AG20443 (cell line): ENCODE results near the gene AVPR1B.

Experiments used
- DNase-seq: peaks from one replicate; pipeline ENCODE4 v3.0.0; 2012; ENCODE audit warnings: low spot score, mixed read lengths

The AVPR1B gene, protein sequence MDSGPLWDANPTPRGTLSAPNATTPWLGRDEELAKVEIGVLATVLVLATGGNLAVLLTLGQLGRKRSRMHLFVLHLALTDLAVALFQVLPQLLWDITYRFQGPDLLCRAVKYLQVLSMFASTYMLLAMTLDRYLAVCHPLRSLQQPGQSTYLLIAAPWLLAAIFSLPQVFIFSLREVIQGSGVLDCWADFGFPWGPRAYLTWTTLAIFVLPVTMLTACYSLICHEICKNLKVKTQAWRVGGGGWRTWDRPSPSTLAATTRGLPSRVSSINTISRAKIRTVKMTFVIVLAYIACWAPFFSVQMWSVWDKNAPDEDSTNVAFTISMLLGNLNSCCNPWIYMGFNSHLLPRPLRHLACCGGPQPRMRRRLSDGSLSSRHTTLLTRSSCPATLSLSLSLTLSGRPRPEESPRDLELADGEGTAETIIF

DNA sequence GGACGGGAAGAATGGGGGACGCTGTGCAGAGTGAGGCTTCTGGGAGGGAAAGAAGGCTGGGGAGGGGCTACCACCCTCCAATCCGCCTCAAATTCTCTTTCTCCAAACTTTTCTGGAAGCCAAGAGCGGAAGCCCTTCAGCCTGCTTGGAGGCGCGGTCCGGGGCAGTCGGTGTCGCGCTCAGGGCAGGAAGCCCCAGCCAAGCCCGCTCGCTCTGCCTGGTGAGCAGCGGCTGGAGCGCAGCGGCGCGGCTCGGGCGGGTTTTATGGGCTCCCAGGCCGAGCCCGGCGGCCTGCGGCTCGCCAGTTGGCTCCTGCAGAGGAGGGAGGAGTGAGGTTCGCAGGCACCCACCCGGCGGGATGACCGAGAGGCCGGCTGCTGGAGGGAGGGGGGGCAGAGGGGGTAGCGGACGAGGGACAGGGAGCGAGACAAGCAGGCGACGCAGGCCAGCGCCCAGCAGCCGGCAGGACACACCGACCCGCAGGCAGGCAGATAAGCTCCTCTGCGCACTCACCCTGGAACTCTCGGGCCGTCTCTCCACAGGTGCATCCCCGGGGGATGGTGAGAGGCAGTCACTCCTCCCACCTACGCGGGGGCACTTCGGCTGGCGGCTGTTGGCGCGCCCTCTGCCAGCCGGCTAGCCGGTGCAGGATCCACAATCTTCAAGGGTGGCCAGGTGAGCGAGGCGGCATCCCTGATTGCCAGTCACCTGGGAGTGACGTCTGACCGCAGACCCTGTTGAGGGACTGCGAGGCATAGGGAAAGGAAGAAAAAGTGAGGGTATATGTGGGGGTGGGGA is at the start of gene AVPR1B:
Gene AVPR1B, minus strand, starts transcription at position 238 of the 798 bp plus-strand sequence. CDS start 498 bp downstream, outside the sequence.
- DNase-seq: peak; percentile 85

DNA sequence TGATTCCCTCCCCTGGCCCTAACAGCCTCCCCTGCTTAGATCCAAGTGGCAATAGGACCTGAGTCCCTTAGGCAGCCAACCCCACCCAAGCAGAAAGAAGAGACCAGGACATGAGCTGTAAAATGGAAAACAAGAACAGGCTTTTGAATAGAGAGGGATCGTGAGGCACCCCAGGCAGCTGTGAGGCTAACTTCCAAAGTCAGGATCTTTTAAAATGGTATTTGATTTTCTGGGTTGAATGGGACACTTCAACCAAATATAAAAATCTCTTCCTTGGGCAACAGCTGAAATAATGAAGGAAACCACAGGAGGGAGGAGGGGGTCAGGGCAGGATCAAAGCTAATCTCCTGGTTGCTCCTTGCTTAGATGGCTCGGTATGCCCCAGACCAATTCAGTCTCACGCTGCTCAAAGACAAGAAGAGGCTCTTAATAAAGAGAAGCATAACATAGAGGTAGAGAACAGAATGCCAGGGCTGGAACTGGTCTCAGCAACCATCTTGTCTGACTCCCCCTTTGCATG is 28.6 kb upstream of the AVPR1B start:
- no peak for DNase-seq

GRCh38 chr1:206144605-206145004 is 27.4 kb upstream of the AVPR1B start:
- no peak for DNase-seq

DNA sequence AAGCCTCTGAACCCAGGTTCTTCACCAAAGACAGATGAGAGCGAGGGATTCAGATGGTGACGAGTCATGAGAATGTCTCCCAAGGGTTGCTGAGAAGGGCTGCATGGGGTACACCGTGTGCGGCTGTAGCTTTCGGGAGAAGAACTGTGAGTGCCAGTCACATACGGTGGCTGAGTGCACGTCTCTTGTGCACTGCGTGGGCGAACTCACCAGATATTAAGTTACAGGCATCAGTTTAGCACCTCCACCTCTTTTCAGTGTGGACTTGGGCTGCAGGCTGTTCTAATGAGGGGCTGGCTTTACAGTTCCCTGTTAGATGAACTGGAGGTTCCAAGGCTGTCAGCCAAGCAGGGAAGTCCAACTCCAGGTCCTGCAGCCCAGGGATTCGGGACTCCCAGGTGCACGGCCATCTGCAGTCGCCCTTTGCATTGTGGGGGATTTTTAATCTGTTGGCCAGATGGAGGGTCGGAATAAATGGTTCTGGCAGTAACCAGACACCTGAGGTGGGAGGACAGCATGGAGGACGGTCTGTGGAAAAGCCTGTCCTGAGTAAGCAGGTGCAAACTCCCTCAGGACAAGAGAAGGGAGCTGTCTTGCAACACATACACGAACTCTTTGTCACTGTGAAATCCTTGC is 26.5 kb upstream of the AVPR1B start:
- no peak for DNase-seq

DNA sequence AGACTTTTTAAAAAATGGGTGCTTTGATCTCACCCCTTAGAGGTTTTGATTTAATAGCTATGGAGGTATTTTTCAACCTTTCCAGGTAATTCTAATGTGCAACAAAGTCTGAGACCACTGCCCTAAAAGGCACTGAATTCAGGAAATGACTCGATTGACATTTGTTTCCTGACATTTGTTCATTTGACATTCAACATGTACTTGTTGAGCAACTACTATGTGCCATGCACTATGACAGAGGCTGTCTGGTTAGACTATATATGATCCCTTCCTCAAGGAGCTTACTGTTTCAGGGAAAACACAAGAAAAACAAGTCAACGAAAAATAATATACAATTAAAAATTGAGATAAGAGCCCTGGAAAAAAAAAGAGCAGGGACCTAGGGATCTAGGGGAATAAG is 25.6 kb upstream of the AVPR1B start:
- no peak for DNase-seq

- DNase-seq: no peak
Measured at GRCh38 chr1:206142011-206142410, 24.8 kb upstream of the AVPR1B start.

DNA sequence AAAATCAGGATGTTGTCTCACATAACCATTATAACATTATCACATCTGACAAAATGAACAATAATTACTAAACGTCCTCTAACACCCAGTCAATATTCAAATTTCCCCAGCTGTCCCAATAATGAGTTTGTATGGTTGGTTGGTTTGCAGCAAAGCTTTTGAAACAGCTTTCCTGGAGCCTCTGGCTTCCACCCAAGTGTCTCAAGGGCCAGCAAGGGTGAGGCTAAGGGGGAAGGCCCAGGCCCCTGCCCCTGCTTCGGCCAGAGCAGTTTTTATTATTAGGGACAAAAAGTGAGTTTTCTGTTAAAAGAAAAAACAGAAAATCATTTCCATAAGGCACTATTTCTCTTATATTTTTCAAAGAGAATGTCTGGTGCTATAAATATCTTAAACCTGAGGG is 19.1 kb upstream of the AVPR1B start:
- DNase-seq: no peak

- DNase-seq: no peak
Measured at GRCh38 chr1:206135248-206135647, 18.1 kb upstream of the AVPR1B start.

GRCh38 chr1:206133751-206134415 is 16.7 kb upstream of the AVPR1B start:
- DNase-seq: no peak

- DNase-seq: no peak
Measured at GRCh38 chr1:206131037-206131436, 13.8 kb upstream of the AVPR1B start.

DNA sequence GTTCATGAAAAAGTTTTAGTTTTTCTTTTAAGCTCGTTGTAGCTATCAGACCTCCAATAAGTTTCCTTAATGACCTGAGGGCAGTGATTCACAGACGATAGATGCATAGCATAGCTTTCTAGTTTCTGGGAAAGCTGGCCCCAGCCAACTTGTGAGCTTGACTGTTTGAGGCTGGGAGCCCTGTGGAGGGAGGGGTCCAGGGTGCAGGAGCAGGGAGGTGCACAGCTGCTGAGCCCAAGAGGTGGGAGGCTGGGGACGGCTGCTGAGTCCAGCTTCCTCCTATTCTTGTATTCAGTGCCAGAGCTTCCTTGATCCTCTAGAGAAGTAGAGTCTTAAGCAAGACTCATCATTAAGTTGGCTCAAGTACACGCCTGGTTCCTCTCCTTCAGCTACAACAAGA is 11.0 kb upstream of the AVPR1B start:
- DNase-seq: no peak

GRCh38 chr1:206127336-206127735 is 10.1 kb upstream of the AVPR1B start:
- DNase-seq: no peak

DNA sequence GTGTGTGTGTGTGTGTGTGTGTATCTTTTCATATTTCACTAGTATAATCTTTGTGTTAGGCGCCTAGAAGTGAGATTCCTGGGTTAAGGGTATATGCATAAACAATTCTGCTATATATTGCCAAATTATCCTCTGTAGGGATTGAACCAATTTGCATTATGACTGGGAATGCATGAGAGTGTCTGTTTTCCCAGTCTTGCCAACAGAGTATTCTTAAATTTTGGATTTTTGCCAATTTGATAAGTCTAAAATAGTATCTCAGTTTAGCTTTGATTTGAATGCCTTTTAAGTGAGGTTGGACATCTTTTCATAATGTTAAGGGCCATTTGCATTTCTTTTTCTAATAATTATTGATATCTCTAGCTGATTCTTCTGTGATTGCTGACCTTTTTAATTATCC is 8.2 kb upstream of the AVPR1B start:
- no peak for DNase-seq

- DNase-seq: no peak
Measured at GRCh38 chr1:206122686-206123085, 5.5 kb upstream of the AVPR1B start.

- no peak for DNase-seq
Measured at GRCh38 chr1:206121269-206121668, 4.1 kb upstream of the AVPR1B start.

DNA sequence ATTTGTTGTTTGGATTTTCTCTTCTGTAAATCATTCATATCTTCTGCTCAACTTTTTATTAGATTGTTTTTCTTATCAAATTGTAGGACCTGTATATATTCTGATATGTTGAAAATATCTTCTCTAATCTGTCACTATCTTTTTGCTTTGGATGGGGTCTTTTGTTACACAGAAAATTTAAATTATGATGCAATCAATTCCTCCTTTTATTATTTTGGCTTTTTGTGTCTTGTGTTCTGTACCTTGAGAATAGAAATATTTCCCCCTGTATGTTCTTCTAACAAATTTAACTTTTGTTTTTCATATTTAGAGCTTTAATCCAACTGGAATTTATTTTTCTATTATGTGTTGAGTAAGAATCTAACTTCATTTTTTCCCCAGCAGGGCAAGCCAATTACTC is 3.2 kb upstream of the AVPR1B start:
- DNase-seq: no peak

DNA sequence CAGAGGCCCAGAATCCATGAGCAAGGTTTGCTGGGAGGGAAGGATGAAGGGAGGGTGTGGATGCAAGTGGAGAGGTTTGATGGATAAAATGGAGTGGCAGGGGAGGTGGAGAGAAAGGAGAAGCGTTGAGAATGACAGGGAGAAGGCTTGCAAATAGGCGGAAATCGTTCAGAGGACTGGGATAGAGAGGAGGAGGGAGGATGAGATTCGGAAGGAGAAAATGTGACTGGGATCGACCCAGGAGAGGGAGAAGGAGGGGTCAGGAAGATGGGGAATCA is 376 bp downstream of the AVPR1B start:
- DNase-seq: no peak

- no peak for DNase-seq
Measured at GRCh38 chr1:206116191-206116872, 856 bp downstream of the AVPR1B start.

GRCh38 chr1:206115791-206116190 is 1.4 kb downstream of the AVPR1B start:
- no peak for DNase-seq

DNA sequence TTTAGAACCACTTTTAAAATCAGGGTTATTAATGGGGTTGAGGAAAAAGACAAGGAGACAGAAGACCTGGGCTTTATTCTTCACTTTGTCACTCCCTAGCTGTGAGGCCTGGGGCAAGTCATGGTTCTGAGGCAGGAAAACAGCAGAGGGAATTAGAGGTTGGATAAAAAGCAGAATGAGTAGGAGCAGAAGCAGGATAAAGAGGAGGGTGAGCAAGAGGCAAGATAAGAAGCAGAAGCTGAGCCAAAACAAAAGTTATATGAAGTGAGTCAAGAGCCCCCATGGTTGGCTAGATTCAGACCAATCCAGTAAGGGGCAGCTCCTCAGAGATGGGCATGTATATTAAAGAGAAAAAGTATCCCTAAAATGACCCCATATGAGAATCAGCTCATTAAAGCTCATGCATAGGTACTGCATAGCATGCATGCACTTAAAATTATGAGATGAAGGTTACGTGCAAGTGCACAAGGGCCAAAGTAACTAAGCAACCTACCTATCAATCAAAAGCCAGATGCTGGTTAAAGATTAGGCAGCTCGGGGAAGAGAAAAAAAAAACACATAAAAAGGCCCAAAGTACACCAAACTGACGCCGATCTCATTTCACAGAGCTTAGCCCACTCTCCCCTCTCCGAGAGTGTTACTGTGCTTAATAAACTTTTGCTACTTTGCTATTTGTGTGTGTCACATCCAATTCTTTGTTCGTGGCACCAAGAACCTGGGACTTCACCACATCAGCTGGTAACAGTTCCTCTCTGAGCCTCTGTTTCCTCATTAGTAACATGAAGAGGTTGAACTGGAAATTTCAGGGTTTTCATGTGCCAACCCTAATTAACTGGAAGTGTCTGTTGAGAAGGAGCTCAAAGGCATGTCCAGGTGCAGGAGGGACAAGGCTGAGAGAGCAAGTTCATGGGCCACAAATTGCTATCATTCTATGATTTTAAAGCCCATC is 2.2 kb downstream of the AVPR1B start:
- DNase-seq: no peak
